Ovary (tissue), 3 donors: ENCODE data around the gene CHRM5.

ENCODE experiments used
- CTCF ChIP-seq, 3 donors: fragments of 450-650 bp in 2 of 3; fragments of 200-600 bp in 1 of 3; IDR thresholded peaks; one replicate each; pipeline versions ENCODE4 v1.5.1 to v1.8.0; 2016 to 2022; ENCODE audit warnings: antibody characterized with exemption in 3 of 3, mild to moderate bottlenecking in 1 of 3
- EP300 ChIP-seq: sonication (generic); formaldehyde crosslinking; IDR thresholded peaks from one replicate; pipeline ENCODE4 v1.6.1; 2017; ENCODE audit warnings: antibody characterized with exemption
- POLR2A ChIP-seq: fragments of 450-650 bp; IDR thresholded peaks from one replicate; pipeline ENCODE4 v1.6.1; 2017; ENCODE audit warnings: antibody characterized with exemption, mild to moderate bottlenecking, moderate library complexity
- donor health status: DM: no; HTN: no; CAD: no.

GRCh38 chr15:34025252-34025651 lies 57.0 kb downstream of the CHRM5 start:
- TF ChIP-seq CTCF (IDR thresholded peaks at IDR 0.05) (no peak), EP300 (no peak), POLR2A (no peak)
